Stimulated activated naive B cell treated with anti-CD40 and anti-IgM and Interleukin-4, amounts not matched to agents 10 μg/mL and 1 μg/mL and 100 μg/mL, for 72 hours (primary cell): ENCODE results near the gene EPHA4.

Experiments used
- ATAC-seq, 2 donors: fragments of 150-1000 bp; cut with Tn5 transposase; replicated peaks; 2 replicates each; pipeline ENCODE4 v1.10.0; 2021; ENCODE audit warnings: moderate library complexity in 1 of 2
- DNase-seq: peaks from one replicate; pipeline ENCODE4 v3.0.0; 2021
- H3K27ac Mint-ChIP-seq: one replicate; pipeline ENCODE4 v1.8.0; 2022; ENCODE audit warnings: mild to moderate bottlenecking, mixed read lengths
- H3K27me3 Mint-ChIP-seq, 2 donors: one replicate each; pipeline ENCODE4 v1.8.0; 2022; ENCODE audit warnings: mixed read lengths in 2 of 2
- H3K36me3 Mint-ChIP-seq, 2 donors: one replicate each; pipeline ENCODE4 v1.8.0; 2022; ENCODE audit warnings: mixed read lengths in 2 of 2, mild to moderate bottlenecking in 1 of 2
- H3K4me1 Mint-ChIP-seq, 2 donors: one replicate each; pipeline ENCODE4 v1.8.0; 2022; ENCODE audit warnings: mixed read lengths in 2 of 2, mild to moderate bottlenecking in 1 of 2
- H3K4me3 Mint-ChIP-seq, 2 donors: one replicate each; pipeline ENCODE4 v1.8.0; 2022; ENCODE audit warnings: mild to moderate bottlenecking in 2 of 2, mixed read lengths in 2 of 2, moderate library complexity in 1 of 2
- H3K9me3 Mint-ChIP-seq, 2 donors: one replicate each; pipeline ENCODE4 v1.8.0; 2022; ENCODE audit warnings: mixed read lengths in 2 of 2, mild to moderate bottlenecking in 1 of 2

Gene EPHA4

DNA sequence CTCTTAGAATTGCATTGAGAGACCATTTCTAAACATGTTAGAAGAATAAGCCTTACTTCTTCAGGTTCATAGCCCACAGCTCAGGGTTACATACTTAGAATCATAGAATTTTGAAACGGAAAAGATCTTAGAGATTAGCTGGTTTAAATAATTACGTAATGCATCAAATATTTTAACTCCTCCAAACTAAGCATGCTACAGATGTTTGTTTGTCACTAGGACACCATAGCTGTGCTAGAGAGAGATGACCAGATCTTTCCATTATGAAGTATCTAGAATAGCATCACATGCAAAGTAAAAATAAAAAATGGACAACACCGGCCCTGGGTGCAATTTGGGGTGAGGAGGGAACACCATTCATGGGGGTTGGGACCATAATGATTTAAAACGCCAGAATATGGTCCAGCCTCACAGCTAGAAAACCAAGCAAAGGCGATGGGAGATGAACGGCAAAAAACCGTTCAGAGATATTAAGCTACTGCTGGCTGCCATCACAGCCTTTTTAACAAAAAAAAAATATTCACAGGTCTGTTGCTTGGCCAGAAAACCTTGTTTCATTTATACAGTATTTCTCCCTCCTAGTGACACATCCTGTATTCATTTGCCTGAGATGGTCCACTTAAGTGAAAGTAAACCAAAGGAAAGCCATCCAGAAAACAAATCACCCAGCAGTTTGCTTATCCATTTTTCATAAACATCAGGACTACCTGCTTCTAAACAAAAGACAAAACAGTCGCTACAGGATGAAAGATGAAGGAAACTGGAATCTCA is 94.2 kb downstream of the EPHA4 start:
- H3K36me3 Mint-ChIP-seq: peaks cover 0 to 3% of the 10 kb centered on the region in 2 donors
- H3K4me3 Mint-ChIP-seq: no peak overlapping the region
- no peak for ATAC-seq
- H3K4me1 Mint-ChIP-seq: no peaks in the 10 kb centered on the region
- peaks cover 0 to 4% of the 10 kb centered on the region in 2 donors for H3K27me3 Mint-ChIP-seq
- H3K9me3 Mint-ChIP-seq: no peaks in the 10 kb centered on the region
- no peak for DNase-seq
- H3K27ac Mint-ChIP-seq: no peak overlapping the region

DNA sequence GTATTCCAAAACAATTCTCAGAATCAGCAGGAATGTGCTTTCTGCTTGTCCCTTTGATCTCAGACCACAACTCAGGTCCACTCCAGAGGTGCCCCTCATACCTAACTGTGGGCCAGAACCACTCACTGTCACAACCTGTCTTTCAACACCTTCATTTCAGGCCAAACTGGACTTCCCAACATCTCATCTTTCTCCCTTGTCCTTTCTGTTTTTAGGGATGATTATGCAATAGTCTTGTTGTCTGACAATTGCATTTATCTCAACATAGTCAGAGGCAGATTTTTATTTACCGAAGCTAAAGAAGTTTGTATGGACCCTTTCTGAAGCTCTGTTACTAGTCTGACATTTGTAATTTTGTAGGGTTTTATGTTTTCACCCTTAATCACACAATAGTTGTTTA is 95.9 kb downstream of the EPHA4 start:
- Mint-ChIP-seq H3K27ac (no peak overlapping the region), H3K36me3 (peaks cover 0 to 3% of the 10 kb centered on the region in 2 donors), H3K4me3 (no peak overlapping the region), H3K27me3 (peaks cover 0 to 4% of the 10 kb centered on the region in 2 donors), H3K4me1 (no peaks in the 10 kb centered on the region), H3K9me3 (no peaks in the 10 kb centered on the region)
- ATAC-seq: no peak
- no peak for DNase-seq

DNA sequence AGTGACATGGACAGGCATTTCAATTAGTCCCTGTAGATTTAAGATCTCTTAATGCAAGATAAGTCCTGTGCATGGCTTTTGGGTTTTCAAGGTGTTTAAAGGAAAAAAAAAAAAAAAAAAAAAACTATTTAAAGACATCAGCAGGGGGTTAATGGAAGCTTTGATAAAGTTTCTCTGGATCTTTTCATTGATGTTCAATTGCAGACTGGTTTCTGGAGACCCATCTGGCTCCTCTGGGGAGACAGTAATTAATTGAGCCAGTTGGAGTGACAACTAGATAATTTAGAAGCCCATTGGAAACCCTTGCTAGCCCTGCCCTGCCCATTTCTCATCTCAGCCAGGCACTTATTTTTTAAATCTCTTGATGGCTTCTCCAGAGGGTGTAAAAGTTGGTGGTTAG is 98.7 kb downstream of the EPHA4 start:
- no peak for DNase-seq
- no peak for ATAC-seq
- H3K27ac Mint-ChIP-seq: no peak overlapping the region

DNA sequence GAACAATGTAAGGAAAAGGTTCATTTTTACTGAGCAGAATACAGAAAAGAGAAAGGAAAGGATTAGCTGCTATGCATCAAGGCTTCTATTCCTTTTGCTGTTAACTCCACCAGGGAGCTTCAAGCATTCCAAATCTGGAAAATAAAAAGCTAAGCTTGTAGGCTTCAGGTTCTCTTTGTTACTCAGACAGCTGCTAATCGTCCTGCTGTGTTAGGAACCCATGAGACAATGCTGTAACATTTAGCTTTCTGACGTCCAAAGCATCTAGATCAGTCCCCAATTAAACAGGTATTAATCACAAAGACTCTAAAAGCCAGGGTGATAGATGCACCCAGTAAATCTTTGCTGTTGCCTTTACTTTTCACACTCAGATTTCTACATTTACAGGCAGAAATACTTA is 103.8 kb downstream of the EPHA4 start:
- Mint-ChIP-seq H3K4me3 (no peak overlapping the region), H3K9me3 (peaks cover 0 to 1% of the 10 kb centered on the region in 2 donors), H3K27me3 (no peaks in the 10 kb centered on the region), H3K36me3 (no peaks in the 10 kb centered on the region), H3K27ac (no peak overlapping the region), H3K4me1 (peaks cover 21 to 40% of the 10 kb centered on the region in 2 donors)
- no peak for ATAC-seq
- DNase-seq: no peak

More for the DNA sequence above, 98.7 kb downstream of the EPHA4 start:
- Mint-ChIP-seq H3K27me3 (peaks cover 0 to under 1% of the 10 kb centered on the region in 2 donors), H3K4me3 (no peak overlapping the region), H3K36me3 (peaks cover 0 to 3% of the 10 kb centered on the region in 2 donors), H3K9me3 (peaks cover 0 to 1% of the 10 kb centered on the region in 2 donors), H3K4me1 (peaks cover 0 to 4% of the 10 kb centered on the region in 2 donors)

DNA sequence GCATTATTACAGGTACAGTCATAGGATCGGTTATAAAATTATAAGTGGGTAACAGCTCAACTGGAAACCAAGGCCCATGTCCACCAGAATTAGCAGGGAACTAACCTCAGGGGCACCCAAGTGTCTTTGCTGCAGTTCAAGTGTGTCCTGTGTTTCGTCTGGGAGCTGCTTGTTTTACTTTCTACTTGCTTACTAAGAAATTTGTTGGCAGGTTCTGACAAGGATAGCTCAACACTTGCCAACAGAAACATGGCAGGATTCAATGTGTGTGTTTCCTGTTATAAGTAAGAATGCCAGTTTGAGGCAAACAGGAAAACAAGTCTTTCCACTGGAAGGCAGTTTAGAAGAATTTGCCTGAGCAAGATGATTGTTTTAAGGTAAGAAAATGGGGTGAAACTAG is 104.5 kb downstream of the EPHA4 start:
- H3K27ac Mint-ChIP-seq: no peak overlapping the region

DNA sequence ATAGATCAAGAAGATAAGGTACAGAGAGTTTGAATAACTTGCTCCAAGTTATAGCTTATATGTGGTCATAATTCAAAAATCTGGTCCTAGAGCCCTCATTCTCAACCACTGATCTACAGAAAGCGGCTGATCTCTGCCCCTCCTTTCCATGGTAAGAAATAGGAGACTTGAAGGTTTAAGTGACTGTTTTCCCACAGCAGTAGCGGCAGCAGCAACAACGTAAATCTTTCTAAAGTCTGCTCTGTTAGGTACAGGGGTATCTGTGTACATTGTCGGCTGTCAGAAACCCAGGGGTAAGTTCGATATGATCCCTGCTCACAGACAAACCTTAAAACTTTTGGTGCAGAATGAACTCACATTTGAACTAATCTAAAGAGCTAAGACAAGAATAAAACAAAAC is 105.4 kb downstream of the EPHA4 start:
- Mint-ChIP-seq H3K4me3 (no peak overlapping the region), H3K27me3 (no peaks in the 10 kb centered on the region), H3K9me3 (peaks cover 0 to 1% of the 10 kb centered on the region in 2 donors), H3K4me1 (peaks cover 24 to 47% of the 10 kb centered on the region in 2 donors), H3K27ac (no peak overlapping the region), H3K36me3 (no peaks in the 10 kb centered on the region)
- ATAC-seq: no peak
- no peak for DNase-seq

More for the DNA sequence above, 104.5 kb downstream of the EPHA4 start:
- Mint-ChIP-seq H3K4me3 (no peak overlapping the region), H3K9me3 (peaks cover 0 to 1% of the 10 kb centered on the region in 2 donors), H3K4me1 (peaks cover 24 to 45% of the 10 kb centered on the region in 2 donors), H3K27me3 (no peaks in the 10 kb centered on the region), H3K36me3 (no peaks in the 10 kb centered on the region)
- no peak for ATAC-seq
- DNase-seq: no peak

DNA sequence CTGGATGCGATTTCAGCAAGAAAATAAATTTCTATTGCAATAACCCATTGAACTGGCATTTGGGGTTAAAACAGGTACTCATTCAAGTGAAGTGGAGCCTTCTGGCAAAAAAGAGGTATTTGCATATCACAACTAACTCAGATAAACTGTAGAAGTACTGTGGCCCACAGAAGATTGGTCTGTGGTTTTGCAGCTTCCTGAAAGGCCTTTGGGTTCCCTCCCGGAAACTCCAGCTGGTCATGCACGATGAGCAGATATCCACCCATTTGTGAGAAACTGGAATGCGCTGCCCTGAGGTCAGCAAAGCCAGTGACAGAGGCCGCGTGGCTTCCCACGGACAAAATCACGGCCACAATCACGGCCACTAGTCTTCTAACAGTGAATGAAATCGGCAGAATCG is 106.3 kb downstream of the EPHA4 start:
- Mint-ChIP-seq H3K4me3 (peak overlapping the region; percentile 21 to 60), H3K27ac (peak overlapping the region; percentile 37), H3K27me3 (no peaks in the 10 kb centered on the region), H3K9me3 (peaks cover 0 to 1% of the 10 kb centered on the region in 2 donors), H3K4me1 (peaks cover 24 to 47% of the 10 kb centered on the region in 2 donors), H3K36me3 (no peaks in the 10 kb centered on the region)
- no peak for DNase-seq
- peak; percentile 68 to 71 for ATAC-seq

DNA sequence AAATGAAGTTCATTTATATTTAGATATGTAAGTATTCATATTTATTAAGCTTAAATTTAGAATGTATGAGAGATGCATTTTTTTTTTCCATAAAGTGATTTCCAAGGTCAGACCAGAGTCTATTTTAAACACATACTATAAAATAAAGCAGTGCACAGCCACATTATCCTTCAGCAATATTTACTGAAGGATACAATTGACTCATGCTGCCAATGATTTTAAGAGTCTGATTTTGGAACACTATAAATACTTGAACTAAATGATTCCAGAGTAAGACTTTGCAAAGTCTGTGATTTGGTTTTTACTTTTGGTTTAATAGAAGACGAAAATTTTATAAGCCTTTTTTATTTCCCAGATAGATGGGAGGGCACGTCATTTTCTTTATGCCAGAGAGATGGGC is 107.1 kb downstream of the EPHA4 start:
- ATAC-seq: no peak
- Mint-ChIP-seq H3K27me3 (peaks cover 0 to 2% of the 10 kb centered on the region in 2 donors), H3K4me1 (peaks cover 24 to 44% of the 10 kb centered on the region in 2 donors), H3K4me3 (no peak overlapping the region), H3K27ac (no peak overlapping the region), H3K36me3 (no peaks in the 10 kb centered on the region), H3K9me3 (no peaks in the 10 kb centered on the region)
- no peak for DNase-seq

DNA sequence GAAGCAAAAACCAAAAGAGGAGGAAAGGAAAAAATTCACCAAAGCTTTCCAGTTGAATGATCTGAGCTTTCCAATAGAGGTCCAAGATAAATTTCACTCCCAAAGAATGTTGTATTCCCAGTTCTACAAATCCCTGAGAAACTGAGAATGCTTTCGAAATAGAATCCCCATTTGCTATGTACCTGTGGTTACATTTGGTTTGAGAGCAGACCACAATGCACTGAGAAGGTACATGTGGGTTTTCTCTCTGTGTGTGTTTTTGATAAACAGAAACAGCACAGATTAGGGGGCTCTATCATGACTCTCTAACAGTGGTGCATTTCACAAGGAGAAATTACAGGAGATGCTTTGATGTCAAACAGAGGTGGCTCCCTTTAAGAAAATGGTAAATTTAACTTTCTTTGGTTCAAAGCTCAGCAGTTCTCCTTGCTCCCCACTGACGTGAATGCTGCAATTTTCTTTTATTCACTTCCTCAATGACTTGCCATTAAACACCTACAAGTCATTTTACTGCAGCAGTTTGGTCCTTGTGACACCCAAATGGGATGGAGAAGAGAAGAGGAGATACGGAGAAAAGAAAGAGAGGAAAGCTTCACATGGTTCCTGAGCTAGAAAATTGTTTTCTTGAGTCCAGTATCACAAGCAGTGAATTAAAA is 108.7 kb downstream of the EPHA4 start:
- Mint-ChIP-seq H3K9me3 (no peaks in the 10 kb centered on the region), H3K27ac (no peak overlapping the region), H3K4me3 (peak overlapping the region; percentile 3), H3K27me3 (peaks cover 0 to 4% of the 10 kb centered on the region in 2 donors), H3K4me1 (peaks cover 24 to 43% of the 10 kb centered on the region in 2 donors), H3K36me3 (no peaks in the 10 kb centered on the region)
- peak; percentile 47 to 60 for ATAC-seq
- DNase-seq: no peak

DNA sequence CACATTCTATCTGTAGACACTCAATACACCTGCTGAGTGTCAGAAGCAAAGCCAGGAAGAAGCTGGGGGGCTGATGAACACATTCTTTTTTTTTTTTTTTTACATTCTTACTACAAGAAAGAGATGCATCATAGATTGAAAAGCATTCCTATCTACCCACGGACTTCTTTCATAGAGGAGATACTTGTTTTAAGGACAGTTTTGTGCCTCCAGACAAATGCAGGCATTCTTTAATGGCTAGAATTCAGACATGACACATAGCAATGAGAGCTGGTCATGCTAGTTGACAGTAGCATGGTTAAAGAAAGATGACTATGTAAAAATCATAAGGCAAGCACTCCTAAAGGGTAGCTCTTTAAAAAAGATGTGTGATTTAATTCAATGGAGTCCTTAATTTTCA is 110.2 kb downstream of the EPHA4 start:
- DNase-seq (no peak), ATAC-seq (no peak)
- peaks cover 22 to 43% of the 10 kb centered on the region in 2 donors for H3K4me1 Mint-ChIP-seq

DNA sequence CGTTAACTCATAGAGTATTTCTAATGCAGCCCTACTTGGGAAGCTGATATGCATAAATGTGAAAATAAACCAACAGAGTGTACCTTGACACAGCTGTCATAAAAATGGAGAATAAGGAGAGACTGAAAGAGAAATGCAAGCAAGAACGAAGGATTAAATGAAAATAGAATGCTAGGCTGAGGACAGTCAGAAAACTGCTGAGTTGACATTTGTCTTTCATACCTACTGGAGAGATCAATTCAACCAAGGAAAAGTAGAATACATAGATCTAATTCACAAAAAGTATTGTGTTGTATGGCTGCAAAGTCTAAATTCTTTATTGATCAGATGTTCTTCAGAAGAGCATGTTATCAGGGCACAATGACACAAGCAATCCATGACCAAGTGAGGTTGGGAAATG is 112.0 kb downstream of the EPHA4 start:
- no peaks in the 10 kb centered on the region for H3K36me3 Mint-ChIP-seq
- H3K4me1 Mint-ChIP-seq: peaks cover 12 to 25% of the 10 kb centered on the region in 2 donors
- DNase-seq (no peak), ATAC-seq (no peak)
- no peak overlapping the region for H3K4me3 Mint-ChIP-seq
- H3K9me3 Mint-ChIP-seq: no peaks in the 10 kb centered on the region
- peaks cover 0 to 4% of the 10 kb centered on the region in 2 donors for H3K27me3 Mint-ChIP-seq
- H3K27ac Mint-ChIP-seq: no peak overlapping the region

More for the DNA sequence above, 110.2 kb downstream of the EPHA4 start:
- Mint-ChIP-seq H3K27ac (no peak overlapping the region), H3K36me3 (no peaks in the 10 kb centered on the region), H3K27me3 (peaks cover 0 to 4% of the 10 kb centered on the region in 2 donors), H3K9me3 (no peaks in the 10 kb centered on the region), H3K4me3 (no peak overlapping the region)

DNA sequence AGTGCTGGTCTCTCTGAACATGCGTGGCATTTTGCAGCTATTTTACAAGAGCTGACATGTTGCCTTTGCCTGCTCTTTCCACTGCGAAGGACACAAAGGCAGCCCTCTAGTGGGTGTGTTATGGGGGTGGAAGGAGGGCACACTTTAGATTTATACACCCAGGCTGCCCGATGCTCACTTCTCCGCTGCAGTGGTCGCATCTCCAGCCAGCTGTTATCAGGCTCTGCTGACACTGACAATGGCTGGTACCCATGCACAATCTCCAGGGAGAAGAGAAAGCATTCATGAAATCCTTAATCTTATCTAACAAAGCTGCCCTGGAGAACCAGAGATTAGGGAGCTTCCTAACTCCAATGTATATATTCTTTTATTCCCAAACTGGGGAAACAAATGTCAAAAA is 113.5 kb downstream of the EPHA4 start:
- H3K27ac Mint-ChIP-seq: no peak overlapping the region

DNA sequence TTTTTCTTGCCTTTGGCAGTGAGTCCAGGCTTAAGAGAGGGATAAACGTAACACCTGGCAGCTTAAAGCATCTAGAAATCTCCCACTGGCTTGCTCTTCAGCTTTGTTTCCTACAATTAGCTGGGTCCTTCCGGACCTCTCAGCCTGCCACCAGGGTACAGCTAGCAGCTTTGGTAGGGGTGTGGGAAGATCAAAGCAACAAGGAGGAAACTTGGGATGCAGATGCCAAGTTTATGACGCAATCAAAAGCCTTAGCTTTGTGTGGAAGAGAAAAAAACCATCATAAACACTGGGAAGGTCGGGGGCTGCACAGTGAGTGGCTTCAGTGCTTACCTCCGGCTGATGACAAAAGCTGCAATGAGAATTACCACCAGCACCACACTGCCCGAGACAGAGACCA is 116.9 kb downstream of the EPHA4 start:
- DNase-seq (no peak), ATAC-seq (no peak)
- H3K27ac Mint-ChIP-seq: no peak overlapping the region
- H3K9me3 Mint-ChIP-seq: no peaks in the 10 kb centered on the region
- H3K36me3 Mint-ChIP-seq: no peaks in the 10 kb centered on the region
- H3K4me1 Mint-ChIP-seq: peaks cover 2 to 8% of the 10 kb centered on the region in 2 donors
- H3K4me3 Mint-ChIP-seq: no peak overlapping the region
- H3K27me3 Mint-ChIP-seq: peaks cover 0 to 4% of the 10 kb centered on the region in 2 donors

More for the DNA sequence above, 113.5 kb downstream of the EPHA4 start:
- H3K4me1 Mint-ChIP-seq: peaks cover 6 to 9% of the 10 kb centered on the region in 2 donors
- H3K4me3 Mint-ChIP-seq: no peak overlapping the region
- no peak for ATAC-seq
- H3K27me3 Mint-ChIP-seq: peaks cover 0 to 4% of the 10 kb centered on the region in 2 donors
- H3K36me3 Mint-ChIP-seq: no peaks in the 10 kb centered on the region
- DNase-seq: no peak
- no peaks in the 10 kb centered on the region for H3K9me3 Mint-ChIP-seq

DNA sequence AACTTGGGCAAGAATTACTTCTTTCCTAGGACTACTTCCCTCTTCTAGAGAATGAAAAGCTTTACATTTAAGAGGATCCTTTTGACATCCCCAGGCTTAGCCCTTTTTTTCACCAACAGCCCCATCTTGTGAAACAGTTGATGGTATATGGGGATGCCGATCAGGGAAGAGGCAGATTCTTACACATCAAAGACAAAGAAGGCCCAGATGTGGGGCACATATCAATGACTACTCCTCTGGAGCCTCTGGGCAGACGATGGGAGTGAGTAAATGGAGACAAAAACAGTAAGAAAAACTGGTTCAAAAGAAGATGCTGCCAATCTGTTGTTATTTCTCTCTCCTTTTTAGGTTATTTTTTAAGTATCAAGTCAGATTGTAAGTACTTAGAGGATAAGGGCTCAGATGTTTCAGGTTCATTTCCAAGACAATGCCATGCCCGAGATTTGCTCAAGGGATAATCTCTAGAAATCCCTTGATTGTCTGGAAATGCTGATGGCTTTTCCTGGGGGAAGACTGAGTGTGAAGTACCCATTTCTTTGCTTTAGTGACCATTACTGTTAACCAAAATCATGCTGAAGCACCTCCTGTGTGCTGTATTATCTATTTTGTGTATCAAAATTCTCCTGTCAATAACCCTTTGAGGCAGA is 117.5 kb downstream of the EPHA4 start:
- DNase-seq: no peak
- no peak overlapping the region for H3K4me3 Mint-ChIP-seq
- no peak overlapping the region for H3K27ac Mint-ChIP-seq
- peaks cover 2 to 8% of the 10 kb centered on the region in 2 donors for H3K4me1 Mint-ChIP-seq
- no peaks in the 10 kb centered on the region for H3K27me3 Mint-ChIP-seq
- H3K9me3 Mint-ChIP-seq: no peaks in the 10 kb centered on the region
- no peak for ATAC-seq
- no peaks in the 10 kb centered on the region for H3K36me3 Mint-ChIP-seq
